H9 (cell line): Measurements from ENCODE around the gene XRN2. TPM values are rescaled to one million over a fixed set of nuclear protein-coding genes. Genes with fewer than 3 reads are reported as not detected.

Source experiments
- DNase-seq: peaks from one replicate; pipeline ENCODE4 v3.0.0-alpha.2; 2017
- H2AFZ ChIP-seq: one replicate; pipeline ENCODE4 v1.6.1; 2013; ENCODE audit warnings: mild to moderate bottlenecking, low read length, control low read depth, moderate library complexity
- H2AK5ac ChIP-seq: 2 replicates; pipeline ENCODE4 v1.6.1; 2013; ENCODE audit warnings: low read length, control low read depth, mixed read lengths; ENCODE audit not compliant: insufficient read length
- H2BK120ac ChIP-seq: one replicate; pipeline ENCODE4 v1.6.1; 2013; ENCODE audit warnings: low read depth, mild to moderate bottlenecking, low read length, control low read depth, inconsistent platforms; ENCODE audit not compliant: poor library complexity, severe bottlenecking
- H2BK12ac ChIP-seq: 2 replicates; pipeline ENCODE4 v1.6.1; 2013; ENCODE audit warnings: low read length, control low read depth, mixed read lengths, low read depth; ENCODE audit not compliant: insufficient read length
- H2BK15ac ChIP-seq: 2 replicates; pipeline ENCODE4 v1.6.1; 2013; ENCODE audit warnings: low read depth, low read length, control low read depth
- H2BK20ac ChIP-seq: one replicate; pipeline ENCODE4 v1.6.1; 2013; ENCODE audit warnings: low read depth, mild to moderate bottlenecking, low read length, control low read depth, inconsistent platforms; ENCODE audit not compliant: poor library complexity, severe bottlenecking
- H2BK5ac ChIP-seq: 2 replicates; pipeline ENCODE4 v1.6.1; 2013; ENCODE audit warnings: low read length, control low read depth, mixed read lengths; ENCODE audit not compliant: insufficient read length
- H3K14ac ChIP-seq: 2 replicates; pipeline ENCODE4 v1.6.1; 2013; ENCODE audit warnings: low read length, control low read depth; ENCODE audit not compliant: insufficient read depth
- H3K18ac ChIP-seq: 2 replicates; pipeline ENCODE4 v1.6.1; 2013; ENCODE audit warnings: low read depth, mild to moderate bottlenecking, mixed read lengths, low read length, control low read depth; ENCODE audit not compliant: insufficient read length
- H3K23ac ChIP-seq: 2 replicates; pipeline ENCODE4 v1.6.1; 2013; ENCODE audit warnings: low read length, control low read depth, mixed read lengths, low read depth; ENCODE audit not compliant: insufficient read length
- H3K23me2 ChIP-seq: 2 replicates; pipeline ENCODE4 v1.6.1; 2013; ENCODE audit warnings: low read depth, mild to moderate bottlenecking, mixed read lengths, low read length, control low read depth; ENCODE audit not compliant: insufficient read length, poor library complexity, severe bottlenecking
- H3K27ac ChIP-seq: 2 replicates; pipeline ENCODE4 v1.5.1; 2013; ENCODE audit warnings: low read length, control low read depth, mixed read lengths, low read depth; ENCODE audit not compliant: insufficient read length
- H3K27me3 ChIP-seq: 2 replicates; pipeline ENCODE4 v1.6.1; 2013; ENCODE audit warnings: low read length, control low read depth, inconsistent platforms; ENCODE audit not compliant: insufficient read depth
- H3K4ac ChIP-seq: 2 replicates; pipeline ENCODE4 v1.6.1; 2013; ENCODE audit warnings: low read depth, mild to moderate bottlenecking, control low read depth, inconsistent platforms, low read length, moderate library complexity
- H3K4me1 ChIP-seq: 2 replicates; pipeline ENCODE4 v1.6.1; 2013; ENCODE audit warnings: low read length, control low read depth, inconsistent platforms; ENCODE audit not compliant: insufficient read depth
- H3K4me2 ChIP-seq: 2 replicates; pipeline ENCODE4 v1.6.1; 2013; ENCODE audit warnings: low read length, control low read depth, mixed read lengths; ENCODE audit not compliant: insufficient read length, insufficient read depth
- H3K56ac ChIP-seq: 2 replicates; pipeline ENCODE4 v1.6.1; 2013; ENCODE audit warnings: low read depth, mild to moderate bottlenecking, mixed read lengths, low read length, control low read depth; ENCODE audit not compliant: insufficient read length
- H3K79me1 ChIP-seq: 2 replicates; pipeline ENCODE4 v1.6.1; 2013; ENCODE audit warnings: low read depth, mild to moderate bottlenecking, moderate library complexity, low read length, control low read depth, inconsistent platforms; ENCODE audit not compliant: insufficient read depth, poor library complexity, severe bottlenecking
- H3K79me2 ChIP-seq: 2 replicates; pipeline ENCODE4 v1.6.1; 2013; ENCODE audit warnings: low read length, control low read depth, inconsistent platforms; ENCODE audit not compliant: insufficient read depth
- H3K9ac ChIP-seq: 2 replicates; pipeline ENCODE4 v1.6.1; 2013; ENCODE audit warnings: low read length, control low read depth, mixed read lengths; ENCODE audit not compliant: insufficient read length; ENCODE audit errors: extremely low read depth
- H3K9me3 ChIP-seq: one replicate; pipeline ENCODE4 v1.6.1; 2013; ENCODE audit warnings: low read depth, low read length, inconsistent platforms; ENCODE audit not compliant: control insufficient read depth
- H3T11ph ChIP-seq: one replicate; pipeline ENCODE4 v1.6.1; 2013; ENCODE audit warnings: mild to moderate bottlenecking, low read length, control low read depth, inconsistent platforms
- H4K20me1 ChIP-seq: one replicate; pipeline ENCODE4 v1.6.1; 2013; ENCODE audit not compliant: control insufficient read depth, insufficient read length, insufficient read depth
- H4K5ac ChIP-seq: 2 replicates; pipeline ENCODE4 v1.6.1; 2013; ENCODE audit warnings: low read depth, mild to moderate bottlenecking, mixed read lengths, low read length, control low read depth; ENCODE audit not compliant: insufficient read length
- H4K8ac ChIP-seq: replicated peaks from 2 replicates; pipeline ENCODE4 v1.6.1; 2013; ENCODE audit warnings: low read length, control low read depth, mixed read lengths, low read depth; ENCODE audit not compliant: insufficient read length
- H4K91ac ChIP-seq: 2 replicates; pipeline ENCODE4 v1.6.1; 2013; ENCODE audit warnings: low read depth, mild to moderate bottlenecking, moderate library complexity, mixed read lengths, low read length, control low read depth; ENCODE audit not compliant: insufficient read length
- H3K27ac Mint-ChIP-seq, 3 experiments: 2 replicates in 2 of 3; 3 replicates in 1 of 3; pipeline ENCODE4 v1.8.0; 2020 to 2021; ENCODE audit warnings: mixed read lengths in 3 of 3, mild to moderate bottlenecking in 1 of 3, moderate library complexity in 1 of 3
- H3K27me3 Mint-ChIP-seq: 2 replicates; pipeline ENCODE4 v1.8.0; 2021; ENCODE audit warnings: low read depth, mild to moderate bottlenecking, moderate library complexity, mixed read lengths
- H3K36me3 Mint-ChIP-seq, 3 experiments: 2 replicates in 2 of 3; 3 replicates in 1 of 3; pipeline ENCODE4 v1.8.0; 2020 to 2021; ENCODE audit warnings: low read depth in 3 of 3, mixed read lengths in 3 of 3; ENCODE audit not compliant: insufficient read depth in 1 of 3
- H3K4me1 Mint-ChIP-seq, 2 experiments: 2 replicates each; pipeline ENCODE4 v1.8.0; 2020; ENCODE audit warnings: mixed read lengths in 2 of 2
- H3K4me3 Mint-ChIP-seq, 2 experiments: 2 replicates in 1 of 2; 3 replicates in 1 of 2; pipeline ENCODE4 v1.8.0; 2020 to 2021; ENCODE audit warnings: mild to moderate bottlenecking in 2 of 2, mixed read lengths in 2 of 2, moderate library complexity in 1 of 2
- H3K9me3 Mint-ChIP-seq, 2 experiments: 2 replicates in 1 of 2; 3 replicates in 1 of 2; pipeline ENCODE4 v1.8.0; 2020; ENCODE audit warnings: mild to moderate bottlenecking in 2 of 2, mixed read lengths in 2 of 2, moderate library complexity in 1 of 2
- CTCF ChIP-seq: fragments of 200-600 bp; sonication (generic); conservative IDR thresholded peaks from 3 replicates; pipeline ENCODE4 v1.8.0; 2021; ENCODE audit warnings: antibody characterized with exemption, mild to moderate bottlenecking
- WGBS: extraction: QIAGEN DNeasy Blood & Tissue Kit; methylation state at CpG from one replicate; pipeline ENCODE4 v1.1.7; 2013; ENCODE audit warnings: missing lambda C conversion rate, low lambda C conversion rate, mixed read lengths; ENCODE audit not compliant: insufficient read length; ENCODE audit errors: extremely low coverage; 5-methylcytosine and 5-hydroxymethylcytosine counted together
- total RNA-seq: library from RNA; stranded (reverse); gene quantifications from 2 replicates; pipeline ENCODE4 v1.2.1, GENCODE V29; 2021

The XRN2 gene
- total RNA-seq, 1 experiment from 2014 or later, result 96.7 TPM

- Histone ChIP-seq H4K8ac (no peak overlapping the region), H2BK15ac (no peak overlapping the region), H4K20me1 (no peaks in the 10 kb centered on the region), H2AK5ac (no peak overlapping the region), H4K5ac (no peak overlapping the region), H2BK12ac (no peak overlapping the region), H3K4me1 (peaks cover 3% of the 10 kb centered on the region; the same call in 1 of the 2 replicates), H3K4me2 (no peak overlapping the region), H3K23ac (no peak overlapping the region), H3K27me3 (no peaks in the 10 kb centered on the region), H2BK5ac (no peak overlapping the region), H3K9ac (no peak overlapping the region), H3K23me2 (no peaks in the 10 kb centered on the region), H3K79me2 (no peaks in the 10 kb centered on the region), H3T11ph (no peak overlapping the region), H3K9me3 (no peaks in the 10 kb centered on the region), H2BK120ac (no peak overlapping the region), H2BK20ac (no peak overlapping the region), H3K18ac (no peak overlapping the region), H4K91ac (no peak overlapping the region), H3K56ac (no peak overlapping the region), H3K27ac (no peak overlapping the region), H3K14ac (no peak overlapping the region), H2AFZ (no peak overlapping the region), H3K79me1 (no peaks in the 10 kb centered on the region), H3K4ac (no peak overlapping the region)
- Mint-ChIP-seq H3K27me3 (peaks cover 6% of the 10 kb centered on the region), H3K36me3 (no peaks in the 10 kb centered on the region), H3K9me3 (no peaks in the 10 kb centered on the region), H3K4me1 (peaks cover 6% of the 10 kb centered on the region in 2 experiments), H3K27ac (no peak overlapping the region), H3K4me3 (no peak overlapping the region)
- no peak for TF ChIP-seq CTCF
- DNase-seq, result no peak
- no CpG with 5 or more reads among the region's 4 CpGs for WGBS
Observed at GRCh38 chr20:21432911-21433310, 129.8 kb downstream of the XRN2 start.
